Prostate gland (tissue), 2 donors: Measurements from ENCODE around the gene NGLY1.

Experiments
- POLR2A ChIP-seq: fragments of 450-650 bp; IDR thresholded peaks from one replicate; pipeline ENCODE4 v1.6.1; 2016; ENCODE audit warnings: antibody characterized with exemption, mild to moderate bottlenecking
- TF ChIP-seq, protein P1 (sequence below), 4 experiments: fragments of 200-600 bp in 2 of 4; fragments of 450-650 bp in 2 of 4; sonication (generic) in 2 of 4; IDR thresholded peaks; 1 replicate in 3 of 4; 2 replicates in 1 of 4; pipeline ENCODE4 v1.5.1; 2016 to 2019; ENCODE audit warnings: antibody characterized with exemption in 4 of 4, mild to moderate bottlenecking in 2 of 4, moderate library complexity in 2 of 4

DNA sequence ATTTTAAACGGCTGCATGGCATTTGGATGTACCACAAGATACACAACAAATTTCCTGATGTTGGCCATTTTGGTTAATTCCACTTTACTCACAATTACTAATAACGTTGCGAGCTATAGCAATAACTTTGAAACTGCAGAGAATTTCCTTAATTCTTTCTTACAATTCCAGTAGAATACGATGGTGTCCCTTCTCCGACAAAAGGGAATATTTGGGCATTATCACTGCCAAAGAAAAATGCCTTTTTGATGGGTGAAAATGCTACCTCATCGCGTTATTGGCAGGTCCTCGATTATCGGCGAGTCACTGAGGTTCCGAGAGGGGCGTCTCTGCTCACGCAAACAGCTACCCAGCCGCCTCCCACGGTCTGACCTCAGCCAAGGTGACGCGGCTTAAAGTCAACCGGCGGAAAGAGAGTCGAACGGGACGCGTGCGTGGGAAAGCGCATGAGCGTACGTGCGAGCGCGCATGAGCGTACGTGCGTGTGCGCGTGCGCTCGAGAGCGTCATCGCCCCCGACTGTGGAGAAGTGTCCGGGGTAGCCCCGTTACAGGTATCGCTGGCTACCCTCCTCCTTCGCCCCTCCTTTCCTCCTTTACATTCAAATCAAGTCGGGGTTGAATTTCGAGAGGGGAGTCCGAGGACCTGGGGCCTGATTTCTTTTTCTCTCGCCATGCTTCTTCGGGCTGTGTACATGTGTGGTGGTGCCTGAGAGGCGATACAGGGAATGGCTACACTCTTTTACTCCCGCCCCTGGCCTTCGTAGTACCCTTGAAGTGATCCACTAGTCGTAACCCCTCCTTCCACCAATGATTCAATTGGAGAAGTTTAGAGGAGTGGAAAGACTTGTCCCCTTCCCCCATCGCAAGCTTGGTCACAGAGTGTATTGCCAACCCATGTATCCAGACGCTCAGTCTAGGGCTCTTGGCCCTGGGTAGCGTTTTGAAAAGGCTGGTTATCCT lies 6.6 kb upstream of the NGLY1 start, which contains the start of gene OXSM:
- TF ChIP-seq POLR2A, result peak; percentile 72
- TF ChIP-seq, protein P1, sequence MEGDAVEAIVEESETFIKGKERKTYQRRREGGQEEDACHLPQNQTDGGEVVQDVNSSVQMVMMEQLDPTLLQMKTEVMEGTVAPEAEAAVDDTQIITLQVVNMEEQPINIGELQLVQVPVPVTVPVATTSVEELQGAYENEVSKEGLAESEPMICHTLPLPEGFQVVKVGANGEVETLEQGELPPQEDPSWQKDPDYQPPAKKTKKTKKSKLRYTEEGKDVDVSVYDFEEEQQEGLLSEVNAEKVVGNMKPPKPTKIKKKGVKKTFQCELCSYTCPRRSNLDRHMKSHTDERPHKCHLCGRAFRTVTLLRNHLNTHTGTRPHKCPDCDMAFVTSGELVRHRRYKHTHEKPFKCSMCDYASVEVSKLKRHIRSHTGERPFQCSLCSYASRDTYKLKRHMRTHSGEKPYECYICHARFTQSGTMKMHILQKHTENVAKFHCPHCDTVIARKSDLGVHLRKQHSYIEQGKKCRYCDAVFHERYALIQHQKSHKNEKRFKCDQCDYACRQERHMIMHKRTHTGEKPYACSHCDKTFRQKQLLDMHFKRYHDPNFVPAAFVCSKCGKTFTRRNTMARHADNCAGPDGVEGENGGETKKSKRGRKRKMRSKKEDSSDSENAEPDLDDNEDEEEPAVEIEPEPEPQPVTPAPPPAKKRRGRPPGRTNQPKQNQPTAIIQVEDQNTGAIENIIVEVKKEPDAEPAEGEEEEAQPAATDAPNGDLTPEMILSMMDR (IDR thresholded peaks at IDR 0.05), result no peak
